Fibroblast of lung (primary cell): ENCODE measurements around the gene WNT3.

ENCODE experiments used
- EZH2 ChIP-seq: IDR thresholded peaks from 2 replicates; pipeline ENCODE4 v1.5.1; 2012; ENCODE audit warnings: low read length, control low read depth, mild to moderate bottlenecking; ENCODE audit errors: missing control alignments
- TF ChIP-seq, protein P1 (sequence below), 2 donors: IDR thresholded peaks in 1 of 2; conservative IDR thresholded peaks in 1 of 2; 1 replicate in 1 of 2; 2 replicates in 1 of 2; pipeline ENCODE4 v1.5.1; 2011 to 2012; ENCODE audit warnings: low read length in 2 of 2, control low read depth in 1 of 2, inconsistent platforms in 1 of 2, low read depth in 1 of 2, mild to moderate bottlenecking in 1 of 2

DNA sequence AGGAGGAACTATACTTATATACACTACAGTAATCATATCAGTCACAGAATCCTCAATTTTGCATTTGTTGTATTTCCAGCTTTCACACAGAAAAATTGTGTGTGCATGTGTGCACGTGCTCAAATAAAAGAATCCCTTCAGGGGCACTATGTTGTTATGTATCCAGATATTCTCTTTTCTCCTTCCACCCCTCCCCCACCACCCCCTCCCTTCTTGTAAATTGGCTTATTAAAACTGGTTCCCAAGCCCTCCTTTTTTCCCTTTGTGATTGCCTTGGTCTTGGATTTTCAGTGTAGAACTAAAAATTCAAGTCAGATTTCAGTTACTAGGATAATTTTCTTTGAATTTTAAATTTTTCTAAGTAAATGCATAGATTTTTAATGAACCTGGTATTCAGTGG is 86.3 kb downstream of the WNT3 start:
- TF ChIP-seq, protein P1, sequence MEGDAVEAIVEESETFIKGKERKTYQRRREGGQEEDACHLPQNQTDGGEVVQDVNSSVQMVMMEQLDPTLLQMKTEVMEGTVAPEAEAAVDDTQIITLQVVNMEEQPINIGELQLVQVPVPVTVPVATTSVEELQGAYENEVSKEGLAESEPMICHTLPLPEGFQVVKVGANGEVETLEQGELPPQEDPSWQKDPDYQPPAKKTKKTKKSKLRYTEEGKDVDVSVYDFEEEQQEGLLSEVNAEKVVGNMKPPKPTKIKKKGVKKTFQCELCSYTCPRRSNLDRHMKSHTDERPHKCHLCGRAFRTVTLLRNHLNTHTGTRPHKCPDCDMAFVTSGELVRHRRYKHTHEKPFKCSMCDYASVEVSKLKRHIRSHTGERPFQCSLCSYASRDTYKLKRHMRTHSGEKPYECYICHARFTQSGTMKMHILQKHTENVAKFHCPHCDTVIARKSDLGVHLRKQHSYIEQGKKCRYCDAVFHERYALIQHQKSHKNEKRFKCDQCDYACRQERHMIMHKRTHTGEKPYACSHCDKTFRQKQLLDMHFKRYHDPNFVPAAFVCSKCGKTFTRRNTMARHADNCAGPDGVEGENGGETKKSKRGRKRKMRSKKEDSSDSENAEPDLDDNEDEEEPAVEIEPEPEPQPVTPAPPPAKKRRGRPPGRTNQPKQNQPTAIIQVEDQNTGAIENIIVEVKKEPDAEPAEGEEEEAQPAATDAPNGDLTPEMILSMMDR (conservative IDR thresholded peaks at IDR 0.05 in 1 of 2, IDR thresholded peaks at IDR 0.05 in 1 of 2; ENCODE audit: low read depth in 1 of 2, low read length in 2 of 2), result no peak
- TF ChIP-seq EZH2, result no peak
